ENCODE measurements around the gene ZNF496.
"Not testable (repeated sequence)": the region's sequence is repeated elsewhere in the genome, so short reads cannot be mapped to it uniquely, and the experiment has no call there.

ZNF496 gene

DNA sequence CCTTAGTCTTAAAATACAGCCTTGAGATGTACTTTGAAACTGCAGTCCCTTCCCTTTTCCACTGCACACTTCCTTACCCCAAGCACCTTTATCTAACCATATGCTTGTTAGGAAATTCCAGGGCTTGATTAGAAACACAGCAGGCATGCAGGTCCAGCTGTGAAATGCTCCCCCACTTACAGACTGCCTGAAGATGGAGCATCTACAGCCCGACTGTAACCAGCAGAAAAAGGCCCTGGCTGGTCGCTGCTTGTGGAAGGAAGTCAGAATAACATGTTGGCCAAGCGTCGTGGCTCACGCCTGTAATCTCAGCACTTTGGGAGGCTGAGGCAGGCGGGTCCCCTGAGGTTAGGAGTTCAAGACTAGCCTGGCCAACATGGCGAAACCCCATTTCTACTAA, 38.6 kb downstream of the ZNF496 start:
- DNase-seq (ENCODE audit: low read depth in 2 of 2) = peak in 1 of 2 experiments; percentile 6

DNA sequence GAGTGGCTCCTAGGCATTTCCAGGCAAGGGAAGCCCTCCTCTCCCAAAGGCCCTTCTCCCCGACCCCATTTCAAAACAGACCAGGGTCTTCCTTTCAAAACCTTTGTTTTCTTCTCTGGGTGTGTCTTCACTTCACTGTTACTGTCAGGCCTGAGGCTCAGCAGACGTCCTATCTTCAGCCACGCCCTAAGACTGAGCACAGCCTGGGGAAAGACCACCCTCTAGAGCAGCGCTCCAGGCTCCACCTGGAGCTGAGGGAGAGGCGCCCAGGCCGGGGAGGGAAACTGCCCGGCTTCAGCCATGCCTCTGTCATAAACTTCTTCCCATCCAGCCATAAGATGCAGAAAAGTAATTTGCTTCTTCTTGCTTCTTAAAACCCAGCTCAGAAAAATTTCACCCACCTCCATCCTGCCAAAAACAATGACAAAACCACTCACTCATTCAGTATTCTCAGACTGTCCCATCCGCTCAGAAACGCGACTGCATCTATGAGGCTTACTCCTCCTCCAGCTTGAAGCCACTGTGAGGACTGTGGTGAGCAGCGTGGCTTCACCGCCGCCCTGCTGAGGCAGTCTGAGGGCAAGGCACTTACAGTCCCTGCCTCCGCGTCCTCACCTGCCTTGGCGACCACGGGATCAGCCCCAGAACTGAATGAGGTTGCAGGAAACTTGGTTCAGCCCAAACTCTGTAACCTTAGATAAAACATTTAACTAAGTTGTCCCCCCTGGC, 39.7 kb downstream of the ZNF496 start:
- no peak for DNase-seq (ENCODE audit: low read depth in 2 of 2)

DNA sequence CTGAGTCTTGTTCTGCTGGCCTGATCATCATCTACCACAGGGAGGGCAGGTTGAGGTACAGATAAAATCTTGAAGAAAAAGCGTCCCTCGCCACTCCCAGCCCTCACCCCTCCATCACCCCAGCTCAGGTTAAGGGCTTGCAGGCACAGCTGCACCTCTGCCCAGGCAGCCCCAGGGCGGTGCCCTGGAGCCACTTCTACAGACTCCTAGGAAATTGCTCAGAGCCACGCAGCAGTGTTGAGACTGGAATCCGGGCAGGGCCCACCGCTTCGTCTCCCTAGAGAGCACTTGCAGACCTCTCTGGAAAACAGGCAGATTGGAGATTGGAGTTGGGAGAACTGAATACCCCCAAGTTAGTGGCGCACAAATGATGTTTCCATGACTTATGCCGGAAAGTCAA, 40.5 kb downstream of the ZNF496 start:
- no peak for DNase-seq (ENCODE audit: low read depth in 2 of 2)

DNA sequence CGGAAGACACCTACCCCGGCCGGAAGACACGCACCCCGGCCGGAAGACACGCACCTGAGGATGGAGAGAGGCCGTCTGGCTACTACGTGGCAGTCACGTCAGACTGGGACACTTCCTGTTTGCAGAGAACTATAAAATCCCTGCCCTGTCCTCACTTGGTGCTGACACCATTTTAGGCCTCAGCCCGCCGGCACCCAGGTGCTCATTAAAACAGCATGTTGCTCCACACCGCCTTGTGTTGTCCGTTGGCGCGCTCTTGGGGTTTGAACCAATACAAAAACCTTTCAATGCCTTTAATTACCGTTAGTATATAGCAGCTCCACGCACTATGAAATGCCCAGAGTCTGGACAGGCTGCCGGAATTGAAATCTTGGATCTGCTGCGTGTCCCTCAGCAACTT, 41.1 kb downstream of the ZNF496 start:
- no peak for DNase-seq (ENCODE audit: low read depth in 2 of 2)

DNA sequence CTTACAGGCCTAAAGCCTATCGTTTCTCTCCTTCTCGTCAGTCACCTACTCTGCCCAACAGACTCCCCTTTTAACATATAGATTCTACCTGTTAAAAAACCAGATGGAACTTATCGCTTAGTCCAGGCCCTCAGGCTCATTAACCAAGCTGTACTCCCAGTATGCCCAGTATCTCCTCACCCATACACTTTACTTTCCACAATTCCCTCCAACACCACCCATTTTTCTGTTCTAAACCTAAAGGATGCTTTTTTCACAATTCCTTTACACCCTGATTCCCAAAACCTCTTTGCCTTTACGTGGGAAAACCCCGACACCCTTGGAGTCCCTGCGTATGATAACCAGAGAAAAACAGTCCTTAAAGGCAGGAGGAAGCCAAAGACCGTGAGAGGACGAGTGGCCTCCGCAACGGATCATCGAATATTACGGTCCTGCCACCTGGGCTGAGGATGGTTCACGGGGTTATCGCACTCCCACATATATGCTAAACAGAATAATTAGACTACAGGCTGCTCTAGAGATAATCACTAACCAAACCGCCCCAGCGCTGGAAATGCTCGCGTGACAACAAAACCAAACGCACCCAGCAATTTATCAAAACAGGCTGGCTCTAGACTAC, 42.3 kb downstream of the ZNF496 start:
- not testable (repeated sequence) for DNase-seq (ENCODE audit: low read depth in 2 of 2)

DNA sequence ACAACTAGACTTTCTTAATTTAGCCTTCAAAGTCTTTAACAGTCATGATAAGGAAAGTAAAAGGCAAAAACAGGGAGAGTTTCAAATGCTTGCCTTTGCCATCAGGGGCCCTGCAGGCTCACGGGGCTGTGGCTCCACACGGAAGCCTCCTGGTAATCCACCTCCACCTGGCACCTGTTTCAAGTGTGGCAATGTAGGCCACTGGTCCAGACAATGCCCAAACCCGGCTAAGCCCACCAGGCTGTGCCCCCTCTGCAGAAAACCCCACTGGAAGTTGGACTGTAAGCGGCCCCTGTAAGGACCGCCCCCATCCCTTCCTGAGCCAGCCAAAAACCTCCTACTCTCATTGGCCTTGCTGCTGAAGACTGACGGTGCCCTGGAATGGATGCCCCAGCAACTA, 43.3 kb downstream of the ZNF496 start:
- no peak for DNase-seq (ENCODE audit: low read depth in 2 of 2)

DNA sequence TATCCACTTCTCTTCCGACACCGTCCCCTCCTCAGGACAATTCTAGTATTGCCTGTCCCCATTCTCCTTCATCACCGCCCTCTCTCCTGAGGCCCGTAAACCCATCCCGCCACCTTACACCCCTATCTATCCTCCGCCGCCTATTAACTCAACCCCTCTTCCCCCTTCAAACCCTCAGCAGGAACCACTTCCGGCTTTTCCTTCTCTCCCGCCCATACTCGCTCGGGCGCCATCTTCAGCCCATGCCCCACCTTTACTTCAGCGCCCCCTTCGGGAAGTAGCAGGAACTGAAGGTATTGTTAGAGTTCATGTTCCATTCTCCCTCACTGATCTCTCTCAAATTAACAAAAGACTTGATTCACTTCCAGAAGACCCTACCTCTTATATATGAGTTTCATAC, 44.2 kb downstream of the ZNF496 start:
- no peak for DNase-seq (ENCODE audit: low read depth in 2 of 2)

DNA sequence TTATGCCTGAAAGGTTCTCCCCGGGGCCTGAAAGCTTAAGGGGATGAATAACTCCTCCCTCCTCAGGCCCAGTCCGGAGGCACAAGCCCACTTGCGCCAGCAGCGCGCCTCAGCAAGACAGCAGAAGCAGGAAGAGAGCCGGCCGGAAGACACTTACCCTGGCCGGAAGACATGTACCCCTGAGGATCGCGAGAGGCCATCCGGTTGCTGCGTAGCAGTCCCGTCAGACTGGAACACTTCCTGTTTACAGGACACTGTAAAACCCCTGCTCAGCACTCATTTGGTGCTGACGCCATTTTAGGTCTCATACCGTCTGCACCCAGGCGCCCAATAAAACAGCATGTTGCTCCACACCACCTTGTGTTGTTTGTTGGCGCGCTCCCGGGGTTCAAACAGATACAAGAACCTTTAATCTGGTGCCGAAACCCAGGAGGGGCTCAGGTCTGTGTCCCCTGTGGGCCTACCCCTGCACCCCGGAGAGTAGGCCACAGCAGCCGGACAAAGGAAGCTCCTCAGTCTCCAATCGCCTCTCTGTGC, 45.5 kb downstream of the ZNF496 start:
- no peak for DNase-seq (ENCODE audit: low read depth in 2 of 2)

DNA sequence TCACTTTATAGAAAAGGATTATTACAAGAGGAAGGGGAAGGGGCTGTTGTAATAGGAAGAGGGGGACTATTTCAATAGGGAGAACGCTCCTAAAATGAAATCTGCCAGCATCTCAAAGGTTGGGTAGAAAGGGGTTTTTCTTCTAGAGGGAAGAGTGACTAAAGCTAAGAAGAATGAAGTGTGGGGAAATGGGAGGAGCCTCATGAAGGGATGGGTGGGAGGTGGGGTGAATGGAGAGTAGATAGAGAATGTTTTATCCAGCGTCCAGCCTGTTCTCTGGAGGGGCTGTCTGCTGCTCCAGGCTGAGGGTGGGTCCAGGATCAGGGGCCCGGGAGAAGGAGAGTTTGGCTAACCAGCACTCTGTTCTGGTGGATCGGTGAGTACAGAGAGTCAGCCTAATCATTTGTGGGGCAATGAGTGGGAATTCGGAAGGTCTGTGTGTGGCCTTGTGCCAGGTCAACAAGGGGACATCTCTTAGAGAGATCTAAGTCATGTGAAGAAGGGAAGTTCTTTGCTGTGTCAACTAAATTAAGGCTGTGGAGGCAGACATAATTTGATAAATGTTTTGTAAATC, 50.6 kb downstream of the ZNF496 start:
- no peak for DNase-seq (ENCODE audit: low read depth in 2 of 2)

DNA sequence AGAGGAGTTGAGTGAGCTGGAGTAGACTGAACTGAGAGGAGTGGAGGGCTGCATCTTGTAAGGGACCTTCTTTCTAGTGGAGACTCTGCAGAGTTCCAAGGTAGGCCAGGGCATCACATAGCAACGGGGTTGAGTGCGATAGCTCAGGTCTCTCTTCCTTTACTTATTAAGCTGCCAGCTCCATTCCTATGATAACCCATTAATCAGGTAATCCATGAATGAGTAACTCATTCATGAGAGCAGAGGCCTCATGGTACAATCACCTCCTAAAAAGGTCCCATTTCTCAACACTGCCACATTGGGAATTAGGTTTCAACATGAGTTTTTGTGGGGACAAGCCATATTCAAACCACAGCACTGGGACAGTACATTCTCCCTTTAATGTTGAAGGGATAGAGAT, 54.5 kb downstream of the ZNF496 start:
- no peak for DNase-seq (ENCODE audit: low read depth in 2 of 2)

DNA sequence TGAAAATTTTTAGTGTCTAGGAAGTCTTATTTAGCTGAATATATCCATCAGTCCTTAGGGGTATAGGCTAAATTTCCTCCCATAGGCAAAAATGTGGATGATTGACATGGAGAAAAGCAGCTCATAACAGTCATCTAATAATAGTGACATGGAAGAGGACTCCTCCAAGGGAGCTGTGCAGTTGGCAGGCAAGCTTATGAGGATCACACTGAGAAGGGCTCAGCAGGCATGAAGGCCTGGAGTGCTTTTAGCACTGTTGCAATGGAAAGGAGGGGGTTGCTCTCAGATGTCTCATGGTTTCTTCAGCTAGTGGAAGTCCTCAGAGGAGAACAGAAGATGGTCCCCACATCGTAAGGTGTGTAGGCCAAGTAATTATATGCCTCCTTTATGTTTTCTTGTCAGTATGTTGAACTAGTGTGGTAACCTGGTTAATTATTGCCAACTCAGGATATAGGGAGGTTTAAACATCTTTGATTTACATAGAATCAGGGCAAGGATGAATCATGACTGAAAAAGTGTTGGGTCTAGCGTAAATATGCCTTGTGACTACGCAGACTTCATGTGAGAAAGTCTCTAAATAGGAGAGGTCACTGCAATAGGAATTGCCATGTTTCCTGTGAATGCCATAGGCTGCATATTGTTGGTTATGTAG, 56.9 kb downstream of the ZNF496 start:
- DNase-seq (ENCODE audit: low read depth in 2 of 2) = no peak

DNA sequence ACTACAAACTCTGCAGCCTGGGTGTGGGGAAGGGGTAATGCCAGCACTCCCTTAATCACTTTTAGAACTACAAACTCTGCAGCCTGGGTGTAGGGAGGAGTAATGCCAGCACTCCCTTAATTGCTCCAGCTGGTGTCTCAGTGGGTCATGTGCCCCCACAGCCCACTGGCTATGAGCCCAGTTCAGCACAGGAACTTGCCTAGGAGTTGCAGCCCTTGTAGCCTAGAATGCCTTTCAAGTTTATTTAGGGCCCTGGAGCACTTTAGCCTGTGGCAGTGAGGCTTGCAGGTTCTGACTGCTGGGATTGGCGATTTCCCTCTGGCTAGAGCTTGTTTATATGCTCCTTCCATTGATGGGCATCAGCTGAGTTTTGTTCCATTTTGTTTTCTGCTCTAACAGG, 58.7 kb downstream of the ZNF496 start:
- DNase-seq (ENCODE audit: low read depth in 2 of 2) = no peak

DNA sequence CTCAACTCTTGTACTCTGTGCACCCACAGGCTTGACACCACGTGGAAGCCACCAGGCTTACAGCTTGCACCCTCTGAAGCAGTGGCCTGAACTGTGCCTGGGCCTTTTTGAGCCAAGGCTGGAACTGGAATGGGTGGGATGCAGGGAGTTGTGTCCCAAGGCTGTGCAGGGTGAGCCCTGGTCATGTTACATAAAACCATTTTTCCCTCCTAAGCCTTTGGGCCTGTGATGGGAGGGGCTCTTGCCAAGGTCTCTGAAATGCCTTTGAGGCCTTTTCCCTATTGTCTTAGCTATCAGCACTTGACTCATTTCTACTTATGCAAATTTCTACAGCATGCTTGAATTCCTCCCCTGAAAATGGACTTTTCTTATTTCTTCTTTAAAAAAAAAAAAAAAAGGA, 61.7 kb downstream of the ZNF496 start:
- no peak for DNase-seq (ENCODE audit: low read depth in 2 of 2)

DNA sequence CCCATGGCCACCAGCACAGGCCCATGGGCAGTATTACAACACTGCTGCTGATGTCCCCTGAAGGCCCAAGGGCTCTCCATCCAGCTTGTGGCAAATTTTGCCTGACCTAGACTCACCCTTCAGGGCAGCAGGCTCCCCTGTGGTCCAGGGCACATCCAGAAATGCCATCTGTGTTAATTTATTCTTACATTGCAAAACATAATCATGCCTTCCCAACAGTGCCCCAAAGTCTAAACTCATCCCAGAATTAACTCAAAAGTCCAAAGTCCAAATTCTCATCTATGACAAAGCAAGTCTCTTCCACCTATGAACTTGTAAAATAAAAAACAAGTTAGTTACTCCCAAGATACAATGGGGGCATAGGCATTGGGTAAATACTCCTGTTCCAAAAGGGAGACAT, 62.5 kb downstream of the ZNF496 start:
- DNase-seq (ENCODE audit: low read depth in 2 of 2) = no peak

DNA sequence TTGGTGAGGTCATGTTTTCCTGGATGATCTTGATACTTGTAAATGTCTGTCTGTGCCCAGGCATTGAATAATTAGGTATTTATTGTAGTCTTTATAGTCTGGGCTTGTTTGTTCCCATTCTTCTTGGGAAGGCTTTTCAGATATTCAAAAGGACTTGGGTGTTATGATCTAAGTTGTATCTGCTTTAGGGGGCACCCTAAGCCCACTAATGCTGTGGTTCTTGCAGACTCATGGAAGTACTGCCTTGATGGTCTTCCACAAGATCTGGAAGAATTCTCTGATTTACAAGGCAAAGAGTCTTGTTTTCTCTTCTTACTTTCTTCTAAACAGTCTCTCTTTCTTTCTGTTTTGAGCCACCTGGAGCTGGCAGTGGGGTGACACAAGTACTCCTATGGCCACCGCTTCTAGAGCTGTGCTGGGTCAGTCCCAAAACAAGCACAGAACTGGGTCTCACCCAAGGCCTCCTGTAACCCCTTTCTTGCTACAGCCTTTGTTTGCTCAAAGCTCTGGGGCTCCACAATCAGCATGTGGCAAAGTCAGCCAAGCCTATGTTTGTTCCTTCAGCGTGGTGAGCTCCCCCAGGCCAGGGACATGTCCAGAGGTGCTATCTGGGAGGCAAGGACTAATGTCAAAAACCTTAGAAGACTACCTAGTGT, 63.1 kb downstream of the ZNF496 start:
- DNase-seq (ENCODE audit: low read depth in 2 of 2) = no peak

DNA sequence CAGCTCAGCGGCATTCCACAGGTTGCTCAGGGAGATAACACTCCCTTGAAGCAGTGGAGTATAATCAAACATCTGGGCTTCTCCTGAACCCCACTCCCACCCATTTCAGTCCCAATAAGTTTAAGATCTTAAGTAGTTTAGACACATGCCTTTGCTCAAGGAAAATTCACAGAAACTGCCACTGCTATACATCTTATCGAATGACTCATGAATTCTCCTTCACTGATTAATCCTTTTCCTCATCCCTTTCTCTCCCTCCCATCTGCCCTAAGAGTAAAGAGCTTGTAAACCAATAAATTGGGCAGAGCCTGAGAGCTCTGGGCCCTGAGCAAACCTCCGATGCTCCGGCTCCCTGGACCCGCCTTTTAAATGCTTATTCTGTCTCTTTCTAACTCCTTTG, 65.6 kb downstream of the ZNF496 start:
- DNase-seq (ENCODE audit: low read depth in 2 of 2) = no peak

DNA sequence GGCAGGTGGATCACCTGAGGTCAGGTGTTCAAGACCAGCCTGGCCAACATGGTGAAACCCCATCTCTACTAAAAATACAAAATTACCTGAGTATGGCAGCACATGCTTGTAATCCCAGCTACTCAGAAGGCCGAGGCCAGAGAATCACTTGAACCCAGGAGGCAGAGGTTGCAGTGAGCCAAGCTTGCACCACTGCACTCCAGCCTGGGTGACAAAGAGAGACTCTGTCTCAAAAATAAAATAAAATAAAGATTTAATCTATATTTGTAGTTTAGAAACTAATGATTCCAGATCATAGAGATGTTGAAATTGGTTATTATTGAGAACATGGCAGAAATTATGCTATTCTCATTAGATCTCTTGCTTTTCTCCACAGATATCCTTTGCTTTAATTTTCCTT, 75.9 kb downstream of the ZNF496 start, which contains the start of gene VN1R5:
TSS of gene VN1R5 (plus strand) at position 301 of the 400 bp plus-strand sequence.
- DNase-seq (ENCODE audit: low read depth in 2 of 2) = not testable (repeated sequence)

DNA sequence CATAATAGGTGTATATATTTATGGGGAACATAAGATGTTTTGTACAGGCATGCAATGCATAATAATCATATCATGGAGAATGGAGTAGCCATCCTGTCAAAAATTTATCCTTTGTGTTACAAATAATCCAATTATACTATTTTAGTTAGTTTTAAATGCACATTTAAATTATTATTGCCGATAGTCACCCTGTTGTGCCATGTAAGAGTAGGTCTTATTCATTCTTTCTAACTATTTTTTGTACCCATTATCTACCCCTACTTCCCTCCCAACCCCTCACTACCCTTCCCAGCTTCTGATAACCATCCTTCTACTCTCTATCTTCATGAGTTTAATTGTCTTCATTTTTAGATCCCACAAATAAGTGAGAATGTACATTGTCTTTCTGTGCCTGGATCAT, 84.1 kb downstream of the ZNF496 start:
- DNase-seq (ENCODE audit: low read depth in 2 of 2) = no peak

Data from fibroblast of skin of left biceps (primary cell).